Right lobe of liver (tissue), 4 donors: ENCODE results near the gene SLC25A12.

Experiments used
- POLR2A ChIP-seq: fragments of 450-650 bp; IDR thresholded peaks from one replicate; pipeline ENCODE4 v1.6.1; 2017; ENCODE audit warnings: antibody characterized with exemption, mild to moderate bottlenecking
- TF ChIP-seq, protein P1 (sequence below), 4 donors: fragments of 200-600 bp in 3 of 4; fragments of 450-650 bp in 1 of 4; IDR thresholded peaks; one replicate each; pipeline versions ENCODE4 v1.5.1 to v1.8.0; 2016 to 2022; ENCODE audit warnings: antibody characterized with exemption in 4 of 4, mild to moderate bottlenecking in 2 of 4
- donor health status: DM: no; HTN: no; CAD: no.
- donor health status: DM: no; HTN: no; CAD: no.
- donor health status: DM: no; HTN: yes; CAD: no.

- TF ChIP-seq, protein P1, sequence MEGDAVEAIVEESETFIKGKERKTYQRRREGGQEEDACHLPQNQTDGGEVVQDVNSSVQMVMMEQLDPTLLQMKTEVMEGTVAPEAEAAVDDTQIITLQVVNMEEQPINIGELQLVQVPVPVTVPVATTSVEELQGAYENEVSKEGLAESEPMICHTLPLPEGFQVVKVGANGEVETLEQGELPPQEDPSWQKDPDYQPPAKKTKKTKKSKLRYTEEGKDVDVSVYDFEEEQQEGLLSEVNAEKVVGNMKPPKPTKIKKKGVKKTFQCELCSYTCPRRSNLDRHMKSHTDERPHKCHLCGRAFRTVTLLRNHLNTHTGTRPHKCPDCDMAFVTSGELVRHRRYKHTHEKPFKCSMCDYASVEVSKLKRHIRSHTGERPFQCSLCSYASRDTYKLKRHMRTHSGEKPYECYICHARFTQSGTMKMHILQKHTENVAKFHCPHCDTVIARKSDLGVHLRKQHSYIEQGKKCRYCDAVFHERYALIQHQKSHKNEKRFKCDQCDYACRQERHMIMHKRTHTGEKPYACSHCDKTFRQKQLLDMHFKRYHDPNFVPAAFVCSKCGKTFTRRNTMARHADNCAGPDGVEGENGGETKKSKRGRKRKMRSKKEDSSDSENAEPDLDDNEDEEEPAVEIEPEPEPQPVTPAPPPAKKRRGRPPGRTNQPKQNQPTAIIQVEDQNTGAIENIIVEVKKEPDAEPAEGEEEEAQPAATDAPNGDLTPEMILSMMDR (IDR thresholded peaks at IDR 0.05): no peak
- no peak for TF ChIP-seq POLR2A
Measured at GRCh38 chr2:171930385-171930784, 36.3 kb upstream of the SLC25A12 start.
